Colonic mucosa (tissue), 4 donors: Measurements from ENCODE around the gene LEPR. TPM values are rescaled to one million over a fixed set of nuclear protein-coding genes. Genes with fewer than 3 reads are reported as not detected.

Experiments
- DNase-seq: peaks from one replicate; pipeline ENCODE4 v3.0.0-alpha.2; 2020
- H3K27ac ChIP-seq: fragments of 200-600 bp; one replicate; pipeline ENCODE4 v1.8.0; 2021
- H3K27me3 ChIP-seq: fragments of 200-600 bp; one replicate; pipeline ENCODE4 v1.8.0; 2021
- H3K36me3 ChIP-seq: fragments of 200-600 bp; one replicate; pipeline ENCODE4 v1.8.0; 2021
- H3K4me1 ChIP-seq: fragments of 200-600 bp; one replicate; pipeline ENCODE4 v1.8.0; 2021; ENCODE audit warnings: mild to moderate bottlenecking
- H3K4me3 ChIP-seq: fragments of 200-600 bp; one replicate; pipeline ENCODE4 v1.8.0; 2021
- H3K9ac ChIP-seq, 2 donors: one replicate each; pipeline ENCODE4 v1.7.0; 2013; ENCODE audit warnings: control low read depth in 2 of 2, low read depth in 2 of 2, low read length in 2 of 2
- H3K9me3 ChIP-seq: fragments of 200-600 bp; one replicate; pipeline ENCODE4 v1.8.0; 2021
- intact Hi-C: fragments of 100-400 bp; cut with DNase I; formaldehyde crosslinking; loops from one replicate; pipeline ENCODE4 v1.14.1; 2022
- total RNA-seq, 2 donors: library from RNA; stranded (reverse); fragmentation: NEBNext Ultra II Directional in 1 of 2; extraction: Animal tissue kit (Norgen Biotek cat#: 25700) in 1 of 2; gene quantifications; one replicate each; pipeline ENCODE4 v1.2.1, GENCODE V29; 2021
- TF ChIP-seq, protein P1 (sequence below): fragments of 200-600 bp; IDR thresholded peaks from one replicate; pipeline ENCODE4 v1.8.0; 2022; ENCODE audit warnings: antibody characterized with exemption, mild to moderate bottlenecking
- donor health status: healthy.
- donor health status: DM: no; HTN: no; CAD: no.
- donor health status: DM: no; HTN: no; CAD: no.

The LEPR gene
- total RNA-seq, 2 donors from 2014 or later: 3.7 to 6.5 TPM

DNA sequence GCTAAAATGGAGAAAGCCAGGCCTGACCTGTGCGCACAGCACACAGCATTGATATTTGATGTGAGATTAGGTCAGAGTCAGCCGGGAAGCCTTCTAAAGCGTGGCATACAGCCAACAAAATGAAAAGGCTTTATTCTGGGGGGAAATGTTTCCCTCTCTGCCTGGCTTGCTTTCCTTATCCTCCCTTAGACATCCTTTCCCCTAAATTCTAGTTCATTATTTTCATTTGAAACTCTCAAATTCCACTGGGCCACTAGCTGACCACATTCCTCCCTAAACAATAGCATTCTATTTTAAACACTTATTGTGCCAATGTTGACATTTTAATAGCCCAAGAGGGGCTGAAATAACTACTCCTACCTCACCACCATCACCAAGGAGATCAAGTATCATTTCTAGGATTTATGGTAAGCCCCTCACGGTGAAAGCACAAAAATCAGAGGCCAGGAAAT lies 49.4 kb downstream of the LEPR start:
- no peaks in the 10 kb centered on the region for H3K36me3 ChIP-seq
- TF ChIP-seq, protein P1, sequence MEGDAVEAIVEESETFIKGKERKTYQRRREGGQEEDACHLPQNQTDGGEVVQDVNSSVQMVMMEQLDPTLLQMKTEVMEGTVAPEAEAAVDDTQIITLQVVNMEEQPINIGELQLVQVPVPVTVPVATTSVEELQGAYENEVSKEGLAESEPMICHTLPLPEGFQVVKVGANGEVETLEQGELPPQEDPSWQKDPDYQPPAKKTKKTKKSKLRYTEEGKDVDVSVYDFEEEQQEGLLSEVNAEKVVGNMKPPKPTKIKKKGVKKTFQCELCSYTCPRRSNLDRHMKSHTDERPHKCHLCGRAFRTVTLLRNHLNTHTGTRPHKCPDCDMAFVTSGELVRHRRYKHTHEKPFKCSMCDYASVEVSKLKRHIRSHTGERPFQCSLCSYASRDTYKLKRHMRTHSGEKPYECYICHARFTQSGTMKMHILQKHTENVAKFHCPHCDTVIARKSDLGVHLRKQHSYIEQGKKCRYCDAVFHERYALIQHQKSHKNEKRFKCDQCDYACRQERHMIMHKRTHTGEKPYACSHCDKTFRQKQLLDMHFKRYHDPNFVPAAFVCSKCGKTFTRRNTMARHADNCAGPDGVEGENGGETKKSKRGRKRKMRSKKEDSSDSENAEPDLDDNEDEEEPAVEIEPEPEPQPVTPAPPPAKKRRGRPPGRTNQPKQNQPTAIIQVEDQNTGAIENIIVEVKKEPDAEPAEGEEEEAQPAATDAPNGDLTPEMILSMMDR: no peak
- no peak for DNase-seq
- no peaks in the 10 kb centered on the region for H3K27me3 ChIP-seq
- intact Hi-C loops: no loop called here
- H3K27ac ChIP-seq: no peak overlapping the region
- no peak overlapping the region for H3K9ac ChIP-seq
- H3K4me3 ChIP-seq: no peak overlapping the region
- H3K9me3 ChIP-seq: no peaks in the 10 kb centered on the region
- H3K4me1 ChIP-seq: no peaks in the 10 kb centered on the region

Other genes starting within 250 kb of the LEPR start
- gene DNAJC6, start 111.1 kb upstream of the LEPR start, total RNA-seq: 1 to 10 TPM; 1.3 to 2.2 TPM
- gene LEPROT, start within 50 bp of the LEPR start, total RNA-seq: 10 to 100 TPM; 45.1 to 77.6 TPM